Cerebellar nuclear complex (tissue), 1 donor: Measurements from ENCODE around the gene C11orf87.

ENCODE experiments used
- DNase-seq, 2 experiments: peaks; one replicate each; lab custom pipeline; 2025; lab: John Stamatoyannopoulos, UW

Gene C11orf87

DNA sequence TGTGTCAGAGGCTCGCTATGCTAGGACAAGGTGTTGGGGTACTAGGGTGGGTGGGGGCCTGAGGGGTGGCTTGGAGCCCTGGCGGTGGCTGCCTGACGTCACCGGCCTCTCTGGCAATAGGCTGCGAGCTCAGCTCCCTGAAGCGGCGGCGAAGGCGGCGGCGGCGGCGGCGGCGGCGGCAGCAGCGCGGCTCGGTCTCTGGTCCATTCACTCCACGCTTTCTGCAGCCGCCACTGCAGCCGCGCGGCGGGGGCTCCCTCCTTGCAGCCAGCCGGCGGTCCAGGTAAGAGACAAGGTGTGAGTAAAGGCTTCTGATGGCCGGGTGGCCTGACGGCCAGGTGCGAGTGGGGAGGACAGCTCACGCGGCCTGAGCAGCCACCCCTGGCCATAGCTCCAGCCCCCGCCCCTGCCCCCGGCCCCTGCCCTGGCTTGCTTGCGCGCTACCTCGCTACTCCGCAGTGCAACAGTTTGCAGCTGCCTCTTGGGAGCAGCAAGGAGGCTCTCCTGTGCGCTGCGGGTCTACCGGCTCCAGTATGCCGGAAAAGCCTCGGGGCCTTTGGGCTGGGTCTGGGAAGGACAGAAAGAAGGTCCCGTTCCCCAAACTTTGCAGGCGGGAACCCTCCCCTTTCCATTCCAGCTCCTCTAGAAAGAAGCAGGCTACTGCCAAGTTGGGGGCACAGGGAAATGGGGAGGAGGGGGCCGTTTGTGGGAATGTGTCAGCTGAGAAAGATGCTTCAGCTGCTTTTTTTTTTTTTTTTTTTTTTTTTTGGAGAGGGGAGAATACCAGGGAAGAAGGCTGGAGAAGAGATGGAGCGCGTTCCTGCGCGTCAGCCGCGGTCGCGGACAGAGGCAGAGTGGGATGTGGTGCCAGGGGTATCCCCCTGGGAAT is at the start of gene C11orf87:
Gene C11orf87, plus strand, starts transcription at position 210 of the 889 bp plus-strand sequence. CDS start 1,444 bp downstream, outside the sequence.
- no peak for DNase-seq

GRCh38 chr11:109374032-109374431 is 48.0 kb upstream of the C11orf87 start:
- no peak for DNase-seq

GRCh38 chr11:109374441-109374840 is 47.5 kb upstream of the C11orf87 start:
- DNase-seq = no peak

GRCh38 chr11:109377039-109377742 is 44.8 kb upstream of the C11orf87 start:
- no peak for DNase-seq

GRCh38 chr11:109378034-109378433 is 44.0 kb upstream of the C11orf87 start:
- DNase-seq = no peak

- DNase-seq = no peak
Observed at GRCh38 chr11:109383306-109383705, 38.7 kb upstream of the C11orf87 start.

- DNase-seq = no peak
Observed at GRCh38 chr11:109384873-109385272, 37.1 kb upstream of the C11orf87 start.

- DNase-seq = no peak
Observed at GRCh38 chr11:109388982-109389381, 33.0 kb upstream of the C11orf87 start.

DNA sequence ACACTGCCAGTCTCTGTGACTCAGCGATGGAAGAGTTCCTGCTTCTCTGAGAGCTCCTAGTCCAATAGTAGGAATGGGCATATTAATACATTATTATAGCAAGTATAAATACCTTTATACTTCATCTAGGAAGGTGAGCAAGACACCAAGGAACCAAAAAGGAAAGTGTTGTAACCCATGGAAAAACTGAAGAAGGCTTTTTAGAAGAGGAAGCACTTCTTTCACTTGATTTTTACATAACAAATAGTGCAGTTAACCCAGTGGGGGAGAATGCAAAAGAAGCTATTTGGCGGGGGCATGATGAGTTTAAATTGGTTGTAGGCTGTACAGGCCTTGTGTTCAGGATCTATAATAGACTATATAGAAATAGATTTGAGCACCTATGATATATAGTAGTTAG is 31.2 kb upstream of the C11orf87 start:
- DNase-seq = no peak

DNA sequence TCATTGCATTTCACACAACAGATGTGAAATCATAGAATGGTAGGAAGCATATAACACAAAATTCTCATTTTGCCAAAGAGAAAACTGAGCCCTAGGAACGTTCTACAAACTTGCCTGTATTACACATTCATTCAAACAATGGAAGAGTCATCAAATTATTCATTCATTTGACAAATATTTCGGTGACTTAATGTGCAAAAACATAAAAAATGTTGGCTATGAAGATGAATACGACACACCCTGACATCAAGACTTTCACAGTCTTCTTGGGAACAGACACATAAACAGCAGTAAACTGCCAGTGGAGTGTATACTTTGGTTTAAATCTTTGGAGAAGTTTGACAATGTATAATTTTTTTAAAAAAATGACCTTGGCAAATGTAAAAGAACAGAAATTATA is 20.4 kb upstream of the C11orf87 start:
- DNase-seq = no peak

GRCh38 chr11:109405671-109406070 is 16.3 kb upstream of the C11orf87 start:
- DNase-seq = no peak

- DNase-seq = no peak
Observed at GRCh38 chr11:109416601-109417000, 5.4 kb upstream of the C11orf87 start.

GRCh38 chr11:109422870-109423465 is 978 bp downstream of the C11orf87 start:
- DNase-seq = no peak

GRCh38 chr11:109423466-109424190 is 1.6 kb downstream of the C11orf87 start:
- no peak for DNase-seq

DNA sequence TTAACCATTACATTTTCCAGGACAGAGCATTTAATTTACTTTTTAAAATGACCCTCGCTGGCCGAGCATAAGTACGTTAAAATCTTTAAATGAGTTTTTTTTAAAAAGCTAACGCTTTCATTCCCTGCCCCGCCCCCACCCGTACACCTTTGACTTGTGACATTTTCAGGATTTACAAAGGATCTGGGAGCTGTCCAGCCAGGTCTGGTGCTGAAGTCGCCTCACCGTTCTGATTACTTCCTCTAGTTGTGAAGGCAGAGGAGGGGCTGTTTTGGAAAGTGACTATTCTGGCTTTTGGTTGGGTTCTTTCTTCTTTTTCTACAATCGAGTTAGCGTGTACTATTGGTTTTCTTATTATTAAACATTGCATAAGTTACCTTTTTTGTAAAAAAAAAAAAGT is 2.9 kb downstream of the C11orf87 start:
- no peak for DNase-seq

- DNase-seq = no peak
Observed at GRCh38 chr11:109425554-109425953, 3.6 kb downstream of the C11orf87 start.

DNA sequence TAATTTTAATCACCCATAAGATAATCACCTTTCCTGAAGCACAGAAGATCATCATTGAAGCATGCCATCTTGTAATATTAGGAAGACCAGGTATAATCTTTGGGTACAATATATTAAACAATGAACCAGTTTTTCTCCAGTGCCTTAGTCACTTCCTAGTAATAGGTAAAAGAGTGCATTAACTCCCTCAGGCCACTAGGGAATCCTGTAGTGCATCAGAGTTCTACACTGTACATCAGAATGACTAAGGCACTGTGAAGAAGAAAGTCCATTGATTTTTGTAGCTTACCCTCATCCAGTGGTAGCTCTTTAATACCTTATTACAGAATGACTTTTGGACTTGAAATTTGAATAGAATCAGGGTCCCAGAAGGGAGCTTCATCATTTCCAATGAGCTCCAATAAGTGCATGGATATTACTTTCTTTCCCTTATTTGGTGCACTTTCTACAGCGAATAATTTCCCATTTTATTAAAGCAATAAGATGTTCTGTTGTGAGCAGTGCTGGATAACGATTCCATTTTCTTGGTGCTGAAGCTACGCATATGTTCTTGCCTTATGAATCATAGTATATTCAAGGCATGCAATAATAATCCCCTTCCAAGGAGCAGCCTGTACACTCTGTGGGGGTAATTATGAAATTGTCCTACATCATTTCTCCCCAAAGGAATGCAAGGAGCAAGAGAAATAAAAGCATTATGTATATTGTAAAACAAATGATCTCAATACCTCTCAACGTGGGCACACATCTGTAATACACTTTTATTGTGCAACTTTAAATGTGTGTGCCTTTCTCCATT is 4.7 kb downstream of the C11orf87 start:
- no peak for DNase-seq

GRCh38 chr11:109432105-109432504 is 10.1 kb downstream of the C11orf87 start:
- no peak for DNase-seq

- no peak for DNase-seq
Observed at GRCh38 chr11:109433753-109434256, 11.8 kb downstream of the C11orf87 start.

- peak; percentile 7 to 69 for DNase-seq
Observed at GRCh38 chr11:109435121-109435742, 13.2 kb downstream of the C11orf87 start.

GRCh38 chr11:109439684-109440083 is 17.7 kb downstream of the C11orf87 start:
- DNase-seq = no peak
